Left hindlimb (tissue), 1 donor: ENCODE results near the gene COX8A.
A peak's percentile ranks its signal among the peaks of the same experiment; 100 is the strongest.
"Not testable (repeated sequence)": the region's sequence is repeated elsewhere in the genome, so short reads cannot be mapped to it uniquely, and the experiment has no call there.

Source experiments
- DNase-seq: peaks from one replicate; pipeline ENCODE4 v3.0.0-alpha.2; 2018

Gene COX8A

GRCh38 chr11:63974259-63975143, at the start of gene COX8A:
COX8A (plus strand) TSS chr11:63974620; CDS start chr11:63974681, 61 bp downstream.
- peak; percentile 98 for DNase-seq

GRCh38 chr11:63929616-63930015, 44.8 kb upstream of the COX8A start:
- DNase-seq, result no peak

GRCh38 chr11:63931045-63931444, 43.4 kb upstream of the COX8A start:
- peak; percentile 64 for DNase-seq

- DNase-seq, result no peak
These were observed 42.5 kb upstream of the COX8A start for GRCh38 chr11:63931876-63932275.

- no peak for DNase-seq
These were observed 41.0 kb upstream of the COX8A start for GRCh38 chr11:63933459-63933858.

- DNase-seq, result no peak
These were observed 36.5 kb upstream of the COX8A start for GRCh38 chr11:63937713-63938478.

- peak; percentile 94 for DNase-seq
These were observed 35.7 kb upstream of the COX8A start, which contains the start of gene NAA40 for GRCh38 chr11:63938479-63939396. NAA40 (plus strand) TSS chr11:63939002; CDS start chr11:63939097, 95 bp downstream.

- no peak for DNase-seq
These were observed 35.0 kb upstream of the COX8A start for GRCh38 chr11:63939397-63939891.

GRCh38 chr11:63940786-63941185, 33.6 kb upstream of the COX8A start:
- DNase-seq, result no peak

GRCh38 chr11:63941901-63942300, 32.5 kb upstream of the COX8A start:
- DNase-seq, result no peak

- DNase-seq, result no peak
These were observed 31.6 kb upstream of the COX8A start for GRCh38 chr11:63942803-63943202.

GRCh38 chr11:63944987-63945386, 29.4 kb upstream of the COX8A start:
- peak; percentile 51 for DNase-seq

- DNase-seq, result peak; percentile 77
These were observed 28.8 kb upstream of the COX8A start for GRCh38 chr11:63945477-63946163.

- no peak for DNase-seq
These were observed 22.5 kb upstream of the COX8A start for GRCh38 chr11:63951779-63952536.

GRCh38 chr11:63952570-63952969, 21.9 kb upstream of the COX8A start:
- no peak for DNase-seq

GRCh38 chr11:63958008-63958407, 16.4 kb upstream of the COX8A start:
- no peak for DNase-seq

GRCh38 chr11:63961608-63962412, 12.6 kb upstream of the COX8A start:
- peak; percentile 91 for DNase-seq

GRCh38 chr11:63963895-63964294, 10.5 kb upstream of the COX8A start:
- DNase-seq, result not testable (repeated sequence)

GRCh38 chr11:63966444-63966843, 8.0 kb upstream of the COX8A start:
- no peak for DNase-seq

GRCh38 chr11:63969461-63969860, 5.0 kb upstream of the COX8A start:
- DNase-seq, result no peak
